Stimulated activated memory B cell treated with anti-CD40 and anti-IgM and Interleukin-4, amounts not matched to agents 10 μg/mL and 1 μg/mL and 100 μg/mL, for 72 hours (primary cell): Measurements from ENCODE around the gene SPN.
"Not testable (repeated sequence)": the region's sequence is repeated elsewhere in the genome, so short reads cannot be mapped to it uniquely, and the experiment has no call there.

ENCODE experiments used
- ATAC-seq: fragments of 150-1000 bp; cut with Tn5 transposase; 2 replicates; pipeline ENCODE4 v1.10.0; 2021
- H3K27ac Mint-ChIP-seq: one replicate; pipeline ENCODE4 v1.8.0; 2022; ENCODE audit warnings: mild to moderate bottlenecking, mixed read lengths
- H3K27me3 Mint-ChIP-seq: one replicate; pipeline ENCODE4 v1.8.0; 2022; ENCODE audit warnings: mixed read lengths
- H3K36me3 Mint-ChIP-seq: one replicate; pipeline ENCODE4 v1.8.0; 2022; ENCODE audit warnings: mixed read lengths
- H3K4me1 Mint-ChIP-seq: one replicate; pipeline ENCODE4 v1.8.0; 2022; ENCODE audit warnings: mixed read lengths
- H3K4me3 Mint-ChIP-seq: one replicate; pipeline ENCODE4 v1.8.0; 2022; ENCODE audit warnings: mild to moderate bottlenecking, moderate library complexity, mixed read lengths
- H3K9me3 Mint-ChIP-seq: one replicate; pipeline ENCODE4 v1.8.0; 2022; ENCODE audit warnings: mixed read lengths

Gene SPN

GRCh38 chr16:29683543-29684090 lies 20.6 kb downstream of the SPN start:
- H3K4me1 Mint-ChIP-seq: peaks cover 47% of the 10 kb centered on the region
- no peak for ATAC-seq

GRCh38 chr16:29684679-29685078 lies 21.6 kb downstream of the SPN start:
- Mint-ChIP-seq H3K9me3 (no peaks in the 10 kb centered on the region), H3K27ac (no peak overlapping the region), H3K4me3 (no peak overlapping the region), H3K4me1 (peaks cover 42% of the 10 kb centered on the region), H3K36me3 (peaks cover 5% of the 10 kb centered on the region), H3K27me3 (no peaks in the 10 kb centered on the region)
- ATAC-seq: no peak

More at GRCh38 chr16:29683543-29684090, 20.6 kb downstream of the SPN start:
- no peak overlapping the region for H3K4me3 Mint-ChIP-seq
- H3K36me3 Mint-ChIP-seq: peaks cover 5% of the 10 kb centered on the region
- no peaks in the 10 kb centered on the region for H3K27me3 Mint-ChIP-seq
- peak overlapping the region; percentile 2 for H3K27ac Mint-ChIP-seq
- no peaks in the 10 kb centered on the region for H3K9me3 Mint-ChIP-seq

DNA sequence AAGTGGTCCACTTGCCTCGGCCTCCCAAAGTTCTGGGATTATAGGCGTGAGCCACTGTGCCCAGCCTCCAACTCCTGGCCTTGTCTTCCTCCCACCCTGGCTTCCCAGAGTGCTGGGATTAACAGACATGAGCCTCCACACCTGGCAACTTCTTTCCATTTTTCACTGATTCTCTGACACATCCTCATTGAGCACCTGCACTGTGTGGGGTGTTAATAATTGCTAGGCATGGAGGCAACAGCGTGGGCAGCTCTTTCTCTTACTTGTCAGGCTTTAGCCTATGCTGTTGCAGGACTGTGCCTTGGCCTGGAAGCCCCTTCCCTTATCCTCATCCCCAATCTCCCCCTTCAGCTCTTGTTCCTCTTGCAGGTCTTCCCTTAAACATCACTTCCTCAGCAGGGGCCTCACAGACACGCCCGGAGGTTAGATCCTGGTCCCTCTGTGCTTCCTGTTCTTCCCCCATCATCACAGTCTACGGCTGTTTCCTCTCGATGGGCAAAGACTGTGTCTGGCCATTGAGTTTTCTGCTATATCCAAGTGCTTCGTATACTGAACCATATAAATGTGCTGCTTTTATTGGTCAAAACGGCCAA lies 23.8 kb downstream of the SPN start:
- Mint-ChIP-seq H3K27ac (peak overlapping the region; percentile 36), H3K4me1 (peaks cover 41% of the 10 kb centered on the region), H3K36me3 (peaks cover 5% of the 10 kb centered on the region), H3K27me3 (no peaks in the 10 kb centered on the region), H3K4me3 (no peak overlapping the region), H3K9me3 (no peaks in the 10 kb centered on the region)
- no peak for ATAC-seq

- H3K36me3 Mint-ChIP-seq: peaks cover 5% of the 10 kb centered on the region
- H3K27me3 Mint-ChIP-seq: no peaks in the 10 kb centered on the region
- peaks cover 42% of the 10 kb centered on the region for H3K4me1 Mint-ChIP-seq
- peak overlapping the region; percentile 36 for H3K27ac Mint-ChIP-seq
- no peaks in the 10 kb centered on the region for H3K9me3 Mint-ChIP-seq
- no peak overlapping the region for H3K4me3 Mint-ChIP-seq
- ATAC-seq: no peak
These were observed 24.7 kb downstream of the SPN start for GRCh38 chr16:29687755-29688154.

GRCh38 chr16:29688172-29688571 lies 25.1 kb downstream of the SPN start:
- Mint-ChIP-seq H3K4me1 (peaks cover 42% of the 10 kb centered on the region), H3K27ac (peak overlapping the region; percentile 36), H3K36me3 (peaks cover 5% of the 10 kb centered on the region), H3K9me3 (no peaks in the 10 kb centered on the region), H3K27me3 (no peaks in the 10 kb centered on the region), H3K4me3 (no peak overlapping the region)
- ATAC-seq: no peak

DNA sequence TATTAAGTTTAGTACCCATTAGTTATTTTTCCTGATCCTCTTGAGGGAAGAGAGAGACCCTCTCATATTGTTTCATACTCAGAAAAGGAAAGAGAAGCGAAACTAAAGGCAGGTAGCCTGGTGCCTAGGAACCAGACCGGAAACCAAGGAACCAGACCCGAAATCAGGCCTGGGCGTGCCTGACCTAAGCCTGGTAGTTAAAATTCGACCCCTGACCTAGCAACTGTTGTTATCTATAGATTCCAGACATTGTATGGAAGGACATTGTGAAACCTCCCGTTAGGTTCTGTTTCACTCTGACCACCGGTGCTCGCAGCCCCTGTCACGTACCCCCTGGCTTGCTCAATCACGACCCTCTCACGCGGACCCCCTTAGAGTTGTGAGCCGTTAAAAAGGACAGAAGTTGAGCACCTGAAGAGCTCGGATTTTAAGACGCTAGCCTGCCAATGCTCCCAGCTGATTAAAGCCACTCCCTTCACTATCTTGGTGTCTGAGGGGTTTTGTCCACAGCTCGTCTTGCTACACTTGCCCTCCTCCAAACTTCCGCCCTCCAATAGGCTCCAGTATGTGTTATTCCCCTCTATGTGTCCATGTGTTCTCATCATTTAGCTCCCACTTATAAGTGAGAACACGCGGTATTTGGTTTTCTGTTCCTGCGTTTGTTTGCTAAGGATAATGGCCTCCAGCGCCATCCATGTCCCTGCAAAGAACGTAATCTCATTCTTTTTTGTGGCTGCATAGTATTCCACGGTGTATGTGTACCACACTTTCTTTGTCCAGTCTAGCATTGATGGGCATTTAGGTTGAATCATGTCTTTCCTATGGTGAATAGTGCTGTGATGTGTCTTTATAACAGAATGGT lies 26.7 kb downstream of the SPN start:
- H3K27ac Mint-ChIP-seq: peak overlapping the region; percentile 69
- H3K27me3 Mint-ChIP-seq: not testable (repeated sequence)

DNA sequence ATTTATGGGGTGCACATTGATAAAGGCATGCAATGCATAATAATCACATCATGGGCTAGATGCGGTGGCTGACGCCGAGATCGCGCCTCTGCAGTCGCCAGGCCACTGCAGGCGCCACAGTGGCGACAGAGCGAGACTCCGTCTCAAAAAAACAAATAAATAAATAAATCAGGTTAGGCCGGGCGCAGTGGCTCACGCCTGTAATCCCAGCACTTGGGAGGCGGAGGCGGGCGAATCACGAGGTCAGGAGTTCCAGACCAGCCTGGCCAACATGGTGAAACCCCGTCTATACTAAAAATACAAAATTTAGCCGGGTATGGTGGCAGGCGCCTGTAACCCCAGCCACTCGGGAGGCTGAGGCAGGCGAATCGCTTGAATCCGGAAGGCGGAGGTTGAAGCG lies 29.6 kb downstream of the SPN start:
- not testable (repeated sequence) for H3K9me3 Mint-ChIP-seq, H3K4me3 Mint-ChIP-seq, H3K27ac Mint-ChIP-seq, ATAC-seq, H3K36me3 Mint-ChIP-seq, H3K27me3 Mint-ChIP-seq
- peaks cover 31% of the 10 kb centered on the region for H3K4me1 Mint-ChIP-seq

More for the DNA sequence above, 26.7 kb downstream of the SPN start:
- not testable (repeated sequence) for H3K36me3 Mint-ChIP-seq, H3K9me3 Mint-ChIP-seq, ATAC-seq, H3K4me3 Mint-ChIP-seq
- peaks cover 48% of the 10 kb centered on the region for H3K4me1 Mint-ChIP-seq

DNA sequence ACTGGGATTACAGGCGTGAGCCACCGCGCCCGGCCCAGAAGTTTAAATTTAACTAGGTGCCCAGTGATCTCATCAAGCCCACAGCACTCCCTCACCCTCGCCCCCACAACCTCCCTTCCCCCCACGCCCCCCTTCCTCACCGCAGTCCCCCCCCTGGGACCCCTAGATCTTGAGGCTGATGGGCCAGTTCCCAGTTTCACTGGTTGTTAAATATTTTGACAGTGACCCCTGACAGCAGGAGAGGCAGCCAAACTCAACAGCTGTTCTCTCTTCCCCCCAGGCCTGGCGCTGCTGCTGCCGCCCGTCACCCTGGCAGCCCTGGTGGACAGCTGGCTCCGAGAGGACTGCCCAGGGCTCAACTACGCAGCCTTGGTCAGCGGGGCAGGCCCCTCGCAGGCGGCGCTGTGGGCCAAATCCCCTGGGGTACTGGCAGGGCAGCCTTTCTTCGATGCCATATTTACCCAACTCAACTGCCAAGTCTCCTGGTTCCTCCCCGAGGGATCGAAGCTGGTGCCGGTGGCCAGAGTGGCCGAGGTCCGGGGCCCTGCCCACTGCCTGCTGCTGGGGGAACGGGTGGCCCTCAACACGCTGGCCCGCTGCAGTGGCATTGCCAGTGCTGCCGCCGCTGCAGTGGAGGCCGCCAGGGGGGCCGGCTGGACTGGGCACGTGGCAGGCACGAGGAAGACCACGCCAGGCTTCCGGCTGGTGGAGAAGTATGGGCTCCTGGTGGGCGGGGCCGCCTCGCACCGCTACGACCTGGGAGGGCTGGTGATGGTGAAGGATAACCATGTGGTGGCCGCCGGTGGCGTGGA lies 31.5 kb downstream of the SPN start:
- Mint-ChIP-seq H3K4me3 (no peak overlapping the region), H3K27me3 (no peaks in the 10 kb centered on the region), H3K4me1 (peaks cover 20% of the 10 kb centered on the region), H3K27ac (peak overlapping the region; percentile 46), H3K9me3 (peaks cover 6% of the 10 kb centered on the region), H3K36me3 (no peaks in the 10 kb centered on the region)
- ATAC-seq: peak; percentile 52

GRCh38 chr16:29695675-29696074 lies 32.6 kb downstream of the SPN start:
- not testable (repeated sequence) for H3K27me3 Mint-ChIP-seq, H3K9me3 Mint-ChIP-seq, ATAC-seq, H3K4me3 Mint-ChIP-seq, H3K36me3 Mint-ChIP-seq, H3K27ac Mint-ChIP-seq
- peaks cover 17% of the 10 kb centered on the region for H3K4me1 Mint-ChIP-seq

GRCh38 chr16:29696881-29697331 lies 33.9 kb downstream of the SPN start:
- peaks cover 22% of the 10 kb centered on the region for H3K4me1 Mint-ChIP-seq
- no peaks in the 10 kb centered on the region for H3K27me3 Mint-ChIP-seq
- no peak overlapping the region for H3K4me3 Mint-ChIP-seq
- peaks cover 14% of the 10 kb centered on the region for H3K9me3 Mint-ChIP-seq
- H3K36me3 Mint-ChIP-seq: no peaks in the 10 kb centered on the region
- no peak for ATAC-seq
- no peak overlapping the region for H3K27ac Mint-ChIP-seq

- peaks cover 14% of the 10 kb centered on the region for H3K9me3 Mint-ChIP-seq
- H3K4me1 Mint-ChIP-seq: peaks cover 27% of the 10 kb centered on the region
- no peaks in the 10 kb centered on the region for H3K36me3 Mint-ChIP-seq
- H3K4me3 Mint-ChIP-seq: no peak overlapping the region
- no peaks in the 10 kb centered on the region for H3K27me3 Mint-ChIP-seq
- H3K27ac Mint-ChIP-seq: peak overlapping the region; percentile 18
- no peak for ATAC-seq
These were observed 34.3 kb downstream of the SPN start for GRCh38 chr16:29697391-29697790.

DNA sequence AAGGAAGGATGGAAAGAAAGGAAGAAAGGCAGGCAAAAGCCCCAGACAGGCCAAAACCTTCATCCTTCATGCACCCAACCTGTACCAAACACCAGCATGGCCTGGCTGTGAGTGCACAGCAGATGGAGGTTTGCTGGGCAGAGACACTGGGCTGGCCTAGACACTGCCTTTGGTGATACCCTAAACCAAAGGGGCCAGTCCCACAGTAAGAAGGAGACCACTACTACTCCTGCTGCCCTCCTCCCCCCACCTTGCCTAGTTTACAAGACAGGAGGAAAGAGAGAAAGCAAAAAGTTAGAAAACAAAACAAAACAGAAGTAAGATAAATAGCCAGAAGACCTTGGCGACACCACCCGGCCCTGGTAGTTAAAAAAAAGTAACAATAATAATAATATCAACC lies 35.0 kb downstream of the SPN start:
- peaks cover 14% of the 10 kb centered on the region for H3K9me3 Mint-ChIP-seq
- no peaks in the 10 kb centered on the region for H3K27me3 Mint-ChIP-seq
- H3K36me3 Mint-ChIP-seq: no peaks in the 10 kb centered on the region
- peaks cover 33% of the 10 kb centered on the region for H3K4me1 Mint-ChIP-seq
- no peak overlapping the region for H3K4me3 Mint-ChIP-seq
- H3K27ac Mint-ChIP-seq: peak overlapping the region; percentile 18
- no peak for ATAC-seq

GRCh38 chr16:29698484-29699323 lies 35.7 kb downstream of the SPN start:
- Mint-ChIP-seq H3K27me3 (no peaks in the 10 kb centered on the region), H3K36me3 (no peaks in the 10 kb centered on the region), H3K9me3 (peaks cover 14% of the 10 kb centered on the region), H3K4me3 (no peak overlapping the region), H3K27ac (peak overlapping the region; percentile 18), H3K4me1 (peaks cover 36% of the 10 kb centered on the region)
- no peak for ATAC-seq
